Middle frontal gyrus (tissue), 1 donor: Measurements from ENCODE around the gene IL32.
"Not testable (repeated sequence)": the region's sequence is repeated elsewhere in the genome, so short reads cannot be mapped to it uniquely, and the experiment has no call there.

ENCODE experiments used
- DNase-seq: peaks from one replicate; pipeline ENCODE4 v3.0.0-alpha.2; 2015; ENCODE audit warnings: low spot score; ENCODE audit errors: extremely low spot score

The IL32 gene

GRCh38 chr16:3051009-3051408 is 14.4 kb upstream of the IL32 start:
- no peak for DNase-seq

- DNase-seq, result no peak
Observed at GRCh38 chr16:3051494-3051893, 13.9 kb upstream of the IL32 start.

GRCh38 chr16:3052571-3053329 is 12.7 kb upstream of the IL32 start:
- DNase-seq, result not testable (repeated sequence)

GRCh38 chr16:3053330-3053710 is 12.1 kb upstream of the IL32 start:
- not testable (repeated sequence) for DNase-seq

- no peak for DNase-seq
Observed at GRCh38 chr16:3054965-3055733, 10.3 kb upstream of the IL32 start.

- not testable (repeated sequence) for DNase-seq
Observed at GRCh38 chr16:3055734-3056115, 9.7 kb upstream of the IL32 start.

GRCh38 chr16:3056336-3057180 is 8.9 kb upstream of the IL32 start:
- DNase-seq, result no peak

- no peak for DNase-seq
Observed at GRCh38 chr16:3057181-3058138, 8.0 kb upstream of the IL32 start.

GRCh38 chr16:3058139-3059030 is 7.1 kb upstream of the IL32 start:
- no peak for DNase-seq

- peak; percentile 66 for DNase-seq
Observed at GRCh38 chr16:3059041-3059722, 6.3 kb upstream of the IL32 start.

GRCh38 chr16:3059723-3060242 is 5.7 kb upstream of the IL32 start:
- no peak for DNase-seq

GRCh38 chr16:3060339-3061127 is 4.9 kb upstream of the IL32 start:
- no peak for DNase-seq

- no peak for DNase-seq
Observed at GRCh38 chr16:3062553-3062952, 2.9 kb upstream of the IL32 start.

- no peak for DNase-seq
Observed at GRCh38 chr16:3063625-3064386, 1.6 kb upstream of the IL32 start.

- DNase-seq, result no peak
Observed at GRCh38 chr16:3065742-3066439, 451 bp downstream of the IL32 start.

GRCh38 chr16:3066440-3066748 is 954 bp downstream of the IL32 start:
- DNase-seq, result no peak

GRCh38 chr16:3068487-3068886 is 3.0 kb downstream of the IL32 start:
- DNase-seq, result no peak
